K562 (cell line): ENCODE measurements around the gene INPP5K. TPM values are rescaled to one million over a fixed set of nuclear protein-coding genes. Genes with fewer than 3 reads are reported as not detected.

ENCODE experiments used
- C11orf30 ChIP-seq: fragments of 450-650 bp; IDR thresholded peaks from 2 replicates; pipeline ENCODE4 v1.6.1; 2016; ENCODE audit warnings: low read depth, mild to moderate bottlenecking
- CREB3 ChIP-seq: fragments of 450-650 bp; conservative IDR thresholded peaks from 2 replicates; pipeline ENCODE4 v1.6.1; 2016; ENCODE audit warnings: missing genetic modification characterization, low read depth, mild to moderate bottlenecking, missing compliant biosample characterization, moderate library complexity
- DMBX1 ChIP-seq: fragments of 250-450 bp; sonication (Bioruptor Pico); IDR thresholded peaks from 2 replicates; pipeline ENCODE4 v1.8.0; 2022; ENCODE audit warnings: inconsistent platforms, mild to moderate bottlenecking, moderate library complexity, borderline replicate concordance
- HCFC1 ChIP-seq: IDR thresholded peaks from 2 replicates; pipeline ENCODE4 v1.6.1; 2012; ENCODE audit warnings: low read depth, low read length, improper control_type of control experiment
- LEF1 ChIP-seq: fragments of 450-650 bp; IDR thresholded peaks from 2 replicates; pipeline ENCODE4 v1.6.1; 2016; ENCODE audit warnings: mild to moderate bottlenecking
- MGA ChIP-seq: fragments of 450-650 bp; IDR thresholded peaks from 2 replicates; pipeline ENCODE4 v1.6.1; 2016; ENCODE audit warnings: mild to moderate bottlenecking, moderate library complexity
- PHTF2 ChIP-seq: fragments of 250-450 bp; sonication (Bioruptor Pico); IDR thresholded peaks from 2 replicates; pipeline ENCODE4 v1.5.0; 2021; ENCODE audit warnings: mild to moderate bottlenecking
- POLR2AphosphoS5 ChIP-seq: IDR thresholded peaks from 2 replicates; pipeline ENCODE4 v1.6.1; 2011; ENCODE audit warnings: mild to moderate bottlenecking, low read depth, low read length, moderate library complexity; ENCODE audit not compliant: control insufficient read depth, insufficient read depth
- RBFOX2 ChIP-seq: fragments of 200-400 bp; formaldehyde crosslinking; IDR thresholded peaks from 2 replicates; pipeline ENCODE4 v1.6.1; 2017; ENCODE audit warnings: low read depth, mild to moderate bottlenecking, low read length, moderate library complexity
- RUNX1 ChIP-seq: sonication (generic); IDR thresholded peaks from 2 replicates; pipeline ENCODE4 v1.6.1; 2016; ENCODE audit warnings: antibody characterized with exemption, low read depth
- SPI1 ChIP-seq: IDR thresholded peaks from 2 replicates; pipeline ENCODE4 v1.6.1; 2011; ENCODE audit warnings: low read depth, low read length, control low read depth, borderline replicate concordance
- XRCC4 ChIP-seq: IDR thresholded peaks from one replicate; pipeline ENCODE4 v1.6.1; 2011; ENCODE audit not compliant: insufficient read depth, insufficient read length; ENCODE audit errors: extremely low read depth
- ZC3H11A ChIP-seq: IDR thresholded peaks from 2 replicates; pipeline ENCODE4 v1.6.1; 2012; ENCODE audit warnings: low read depth, low read length, improper control_type of control experiment
- ZNF197 ChIP-seq: fragments of 200-800 bp; sonication (Bioruptor generic); IDR thresholded peaks from 2 replicates; pipeline ENCODE4 v1.6.1; 2016; ENCODE audit warnings: low read depth, missing genetic modification characterization, missing compliant biosample characterization
- ZNF232 ChIP-seq: sonication (generic); formaldehyde crosslinking; IDR thresholded peaks from 2 replicates; pipeline ENCODE4 v1.8.0; 2022; ENCODE audit warnings: mild to moderate bottlenecking, missing genetic modification reagents
- ZNF79 ChIP-seq: fragments of 250-450 bp; sonication (Bioruptor Pico); IDR thresholded peaks from 2 replicates; pipeline ENCODE4 v1.4.0; 2020; ENCODE audit warnings: low read depth, mild to moderate bottlenecking, moderate library complexity
- polyA plus RNA-seq, 8 experiments: library from polyadenylated mRNA; depleted of rRNA in 4 of 8; stranded (reverse) in 5 of 8; unstranded in 3 of 8; fragments of >200 nt; fragmentation: Nextera tagmentation in 2 of 8; fragmentation: Illumina TruSeq in 1 of 8; extraction: Ambion mirVana in 2 of 8; extraction: Trizol in 1 of 8; gene quantifications; 2 replicates each; pipeline versions ENCODE4 v1.2.1 to v1.2.3, GENCODE V29; 2011 to 2014; ENCODE audit warnings: inconsistent platforms in 1 of 8, missing spikeins in 1 of 8
- total RNA-seq, 7 experiments: library from RNA; depleted of rRNA in 6 of 7; stranded (reverse); fragments of >200 nt in 6 of 7; fragmentation: Illumina TruSeq in 2 of 7; extraction: Trizol in 2 of 7; gene quantifications; 2 replicates each; pipeline versions ENCODE4 v1.2.1 to v1.2.3, GENCODE V29; 2011 to 2021; ENCODE audit warnings: low replicate concordance in 1 of 7

The INPP5K gene
- total and polyA plus RNA-seq, 9 of the 15 experiments (the other 6 are each of a cell fraction or from before 2014, with no cell fraction given): 0.63 to 15.1 (median 10.1) TPM

- peak; percentile 64; the same call in 1 of the 2 replicates for TF ChIP-seq POLR2AphosphoS5
- no peak for TF ChIP-seq LEF1
- no peak for TF ChIP-seq MGA
- no peak for TF ChIP-seq CREB3 (tag)
- TF ChIP-seq C11orf30: peak; percentile 79
- TF ChIP-seq ZNF197 (CRISPR knock-in tag): no peak
- TF ChIP-seq XRCC4: no peak
- peak; percentile 59 for TF ChIP-seq HCFC1
- TF ChIP-seq ZNF79 (CRISPR knock-in tag): no peak
- peak; percentile 82 for TF ChIP-seq RBFOX2
- TF ChIP-seq DMBX1 (CRISPR knock-in tag): no peak
- no peak for TF ChIP-seq SPI1
- no peak for TF ChIP-seq RUNX1
- TF ChIP-seq ZNF232 (CRISPR knock-in tag): no peak
- no peak for TF ChIP-seq PHTF2 (CRISPR knock-in tag)
- no peak for TF ChIP-seq ZC3H11A
Observed at GRCh38 chr17:1516388-1517161, at the start of gene INPP5K (continued).
